NCI-H1417 (cell line): Measurements from ENCODE around the gene HAPLN1.

Source experiments
- DNase-seq, 3 experiments: peaks; one replicate each; lab custom pipeline; 2025; lab: John Stamatoyannopoulos, UW

The HAPLN1 gene

GRCh38 chr5:83718195-83718825 is 2.3 kb downstream of the HAPLN1 start:
- peak; percentile 54 to 83 (median 56) for DNase-seq

GRCh38 chr5:83715236-83716065 is 5.2 kb downstream of the HAPLN1 start:
- DNase-seq = peak in 2 of 3 experiments; percentile 46 to 85

GRCh38 chr5:83714810-83715209 is 5.8 kb downstream of the HAPLN1 start:
- peak in 1 of 3 experiments; percentile 46 for DNase-seq

GRCh38 chr5:83711982-83712601 is 8.6 kb downstream of the HAPLN1 start:
- DNase-seq = peak; percentile 19 to 75 (median 48)

- no peak for DNase-seq
Observed at GRCh38 chr5:83709973-83710372, 10.7 kb downstream of the HAPLN1 start.

- DNase-seq = no peak
Observed at GRCh38 chr5:83708170-83708569, 12.5 kb downstream of the HAPLN1 start.

- no peak for DNase-seq
Observed at GRCh38 chr5:83703059-83703458, 17.6 kb downstream of the HAPLN1 start.

- no peak for DNase-seq
Observed at GRCh38 chr5:83701886-83702285, 18.8 kb downstream of the HAPLN1 start.

- DNase-seq = no peak
Observed at GRCh38 chr5:83689881-83690280, 30.8 kb downstream of the HAPLN1 start.

GRCh38 chr5:83688281-83688680 is 32.4 kb downstream of the HAPLN1 start:
- no peak for DNase-seq

GRCh38 chr5:83687124-83687619 is 33.5 kb downstream of the HAPLN1 start:
- DNase-seq = peak in 1 of 3 experiments; percentile 14

GRCh38 chr5:83686251-83686650 is 34.4 kb downstream of the HAPLN1 start:
- DNase-seq = no peak

- DNase-seq = no peak
Observed at GRCh38 chr5:83683836-83684235, 36.8 kb downstream of the HAPLN1 start.

- no peak for DNase-seq
Observed at GRCh38 chr5:83672646-83673045, 48.0 kb downstream of the HAPLN1 start.

GRCh38 chr5:83672158-83672557 is 48.5 kb downstream of the HAPLN1 start:
- no peak for DNase-seq

- DNase-seq = no peak
Observed at GRCh38 chr5:83665631-83666030, 55.0 kb downstream of the HAPLN1 start.

GRCh38 chr5:83662558-83662957 is 58.1 kb downstream of the HAPLN1 start:
- DNase-seq = peak in 1 of 3 experiments; percentile 19

GRCh38 chr5:83657807-83658525 is 62.7 kb downstream of the HAPLN1 start:
- DNase-seq = no peak

- peak in 1 of 3 experiments; percentile 3 for DNase-seq
Observed at GRCh38 chr5:83654427-83654994, 66.1 kb downstream of the HAPLN1 start.

GRCh38 chr5:83653669-83654068 is 67.0 kb downstream of the HAPLN1 start:
- no peak for DNase-seq

GRCh38 chr5:83645936-83646335 is 74.7 kb downstream of the HAPLN1 start:
- no peak for DNase-seq

GRCh38 chr5:83644301-83644700 is 76.4 kb downstream of the HAPLN1 start:
- DNase-seq = no peak
